ENCODE data around the gene UPP2.

DNA sequence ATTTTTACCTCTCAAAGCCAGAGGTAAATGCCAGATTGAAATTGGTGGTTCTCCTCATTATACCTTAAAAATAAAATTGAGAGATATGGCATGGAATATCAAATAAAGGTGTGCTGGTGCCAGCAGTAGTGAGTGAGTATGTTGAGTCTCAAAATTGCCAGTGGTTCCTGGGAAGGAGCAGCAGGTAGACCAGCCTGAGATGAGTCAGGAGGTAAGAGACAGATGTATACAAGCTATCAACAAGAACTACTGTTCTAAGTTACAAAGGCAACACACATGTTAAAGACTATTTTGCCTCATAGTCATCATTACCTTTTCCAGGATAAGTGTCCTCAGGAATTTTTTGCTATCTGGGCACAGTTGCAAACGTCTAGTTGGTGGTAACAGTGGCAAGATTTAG lies 1.3 kb upstream of the UPP2 start:
- TF ChIP-seq CTCF (IDR thresholded peaks at IDR 0.05): no peak
- TF ChIP-seq, protein P1, sequence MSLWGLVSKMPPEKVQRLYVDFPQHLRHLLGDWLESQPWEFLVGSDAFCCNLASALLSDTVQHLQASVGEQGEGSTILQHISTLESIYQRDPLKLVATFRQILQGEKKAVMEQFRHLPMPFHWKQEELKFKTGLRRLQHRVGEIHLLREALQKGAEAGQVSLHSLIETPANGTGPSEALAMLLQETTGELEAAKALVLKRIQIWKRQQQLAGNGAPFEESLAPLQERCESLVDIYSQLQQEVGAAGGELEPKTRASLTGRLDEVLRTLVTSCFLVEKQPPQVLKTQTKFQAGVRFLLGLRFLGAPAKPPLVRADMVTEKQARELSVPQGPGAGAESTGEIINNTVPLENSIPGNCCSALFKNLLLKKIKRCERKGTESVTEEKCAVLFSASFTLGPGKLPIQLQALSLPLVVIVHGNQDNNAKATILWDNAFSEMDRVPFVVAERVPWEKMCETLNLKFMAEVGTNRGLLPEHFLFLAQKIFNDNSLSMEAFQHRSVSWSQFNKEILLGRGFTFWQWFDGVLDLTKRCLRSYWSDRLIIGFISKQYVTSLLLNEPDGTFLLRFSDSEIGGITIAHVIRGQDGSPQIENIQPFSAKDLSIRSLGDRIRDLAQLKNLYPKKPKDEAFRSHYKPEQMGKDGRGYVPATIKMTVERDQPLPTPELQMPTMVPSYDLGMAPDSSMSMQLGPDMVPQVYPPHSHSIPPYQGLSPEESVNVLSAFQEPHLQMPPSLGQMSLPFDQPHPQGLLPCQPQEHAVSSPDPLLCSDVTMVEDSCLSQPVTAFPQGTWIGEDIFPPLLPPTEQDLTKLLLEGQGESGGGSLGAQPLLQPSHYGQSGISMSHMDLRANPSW (CRISPR knock-in tag; conservative IDR thresholded peaks at IDR 0.05; ENCODE audit: low read depth): no peak
- TF ChIP-seq ZNF232 (CRISPR knock-in tag; IDR thresholded peaks at IDR 0.05): no peak
- no peak for TF ChIP-seq NR3C1 (CRISPR knock-in tag; conservative IDR thresholded peaks at IDR 0.05; ENCODE audit: low read depth)
- TF ChIP-seq CREB1 (CRISPR knock-in tag; IDR thresholded peaks at IDR 0.05): no peak
- TF ChIP-seq ZNF138 (CRISPR knock-in tag; conservative IDR thresholded peaks at IDR 0.05): no peak

Data from WTC11 (cell line).